Activated CD4-positive, alpha-beta memory T cell treated with anti-CD3 and anti-CD28 coated beads for 36 hours (primary cell): Measurements from ENCODE around the gene MLNR. TPM values are rescaled to one million over a fixed set of nuclear protein-coding genes. Genes with fewer than 3 reads are reported as not detected.
A peak's percentile ranks its signal among the peaks of the same experiment; 100 is the strongest.

ENCODE experiments used
- CTCF ChIA-PET: fragments of 350-600 bp; sonication (Branson Sonifier 250); formaldehyde crosslinking; loops from one replicate; lab custom pipeline; 2021; ENCODE audit warnings: antibody characterized with exemption, inconsistent platforms; lab: Charles Lee
- POLR2A ChIA-PET: fragments of 350-600 bp; sonication (Branson Sonifier 250); formaldehyde crosslinking; loops from one replicate; lab custom pipeline; 2021; ENCODE audit warnings: antibody characterized with exemption; lab: Charles Lee
- DNase-seq: peaks from one replicate; pipeline ENCODE4 v3.0.0-alpha.2; 2020
- H3K27ac Mint-ChIP-seq: one replicate; pipeline ENCODE4 v1.8.0; 2021; ENCODE audit warnings: mixed read lengths
- H3K27me3 Mint-ChIP-seq: one replicate; pipeline ENCODE4 v1.8.0; 2021; ENCODE audit warnings: mixed read lengths
- H3K36me3 Mint-ChIP-seq: one replicate; pipeline ENCODE4 v1.8.0; 2021; ENCODE audit warnings: mixed read lengths
- H3K4me1 Mint-ChIP-seq: one replicate; pipeline ENCODE4 v1.8.0; 2021; ENCODE audit warnings: low read depth, mixed read lengths
- H3K4me3 Mint-ChIP-seq: one replicate; pipeline ENCODE4 v1.8.0; 2021; ENCODE audit warnings: mild to moderate bottlenecking, mixed read lengths
- H3K9me3 Mint-ChIP-seq: one replicate; pipeline ENCODE4 v1.8.0; 2021; ENCODE audit warnings: mixed read lengths
- intact Hi-C: fragments of 100-400 bp; cut with micrococcal nuclease; formaldehyde crosslinking; loops from one replicate; pipeline ENCODE4 v1.15.1; 2023
- total RNA-seq, 2 experiments: library from RNA; stranded (reverse); gene quantifications; one replicate each; pipeline ENCODE4 v1.2.3, GENCODE V29; 2021

MLNR gene
- total RNA-seq, 2 experiments from 2014 or later: not detected

GRCh38 chr13:49213997-49214916 lies 5.9 kb upstream of the MLNR start:
- POLR2A ChIA-PET: no interaction called here
- peaks cover 21% of the 10 kb centered on the region for H3K27me3 Mint-ChIP-seq

DNA sequence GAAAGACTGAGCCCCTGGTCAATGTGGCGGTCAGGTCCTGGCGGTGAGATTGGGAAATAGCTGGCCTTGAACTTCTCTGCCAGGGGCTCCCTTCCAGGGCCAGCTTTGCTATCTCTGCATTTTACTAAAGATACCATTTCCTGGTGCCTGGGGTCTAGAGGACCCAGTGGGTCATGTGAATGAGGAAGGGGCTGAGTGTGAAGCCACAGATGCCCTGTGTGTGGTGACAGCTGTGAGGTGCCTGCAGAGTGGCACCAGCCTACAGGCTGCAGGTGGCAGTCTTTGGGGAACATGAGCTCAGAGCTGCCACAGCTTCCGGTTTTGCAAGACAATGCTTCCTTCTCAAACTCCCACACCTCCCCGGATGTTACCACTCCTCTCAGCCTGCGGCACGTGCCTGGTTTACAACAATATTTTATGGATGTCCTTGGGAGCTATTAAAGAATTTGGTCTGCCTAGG lies 5.2 kb upstream of the MLNR start:
- Mint-ChIP-seq H3K27ac (no peak overlapping the region), H3K36me3 (peaks cover 4% of the 10 kb centered on the region), H3K27me3 (peaks cover 26% of the 10 kb centered on the region), H3K9me3 (no peaks in the 10 kb centered on the region), H3K4me1 (peaks cover 14% of the 10 kb centered on the region), H3K4me3 (no peak overlapping the region)
- intact Hi-C loops: loop anchor here (2.0 kb wide), 1 partner anchor 66 kb away; no protein-coding TSS in a partner anchor
- ChIA-PET POLR2A (interaction anchor here (0.5 to 0.6 kb wide), 2 partner anchors 239 to 674 kb away, joined by 3 to 4 read pairs; partner anchors contain the start of gene FNDC3A), CTCF (interaction anchor here (0.5 to 1.8 kb wide), 10 partner anchors 11 to 394 kb away, joined by 3 to 14 read pairs (median 4); partner anchors contain the start of gene CDADC1)
- DNase-seq: peak; percentile 59

More at GRCh38 chr13:49213997-49214916, 5.9 kb upstream of the MLNR start:
- H3K27ac Mint-ChIP-seq: no peak overlapping the region
- no peak overlapping the region for H3K4me3 Mint-ChIP-seq
- CTCF ChIA-PET: interaction anchor here (0.5 to 1.8 kb wide), 9 partner anchors 10 to 395 kb away, joined by 3 to 14 read pairs (median 3); partner anchors contain the start of gene CDADC1
- H3K36me3 Mint-ChIP-seq: peaks cover 7% of the 10 kb centered on the region
- no peaks in the 10 kb centered on the region for H3K9me3 Mint-ChIP-seq
- intact Hi-C loops: loop anchor here (2.0 kb wide), 1 partner anchor 67 kb away; no protein-coding TSS in a partner anchor
- peaks cover 12% of the 10 kb centered on the region for H3K4me1 Mint-ChIP-seq
- no peak for DNase-seq

DNA sequence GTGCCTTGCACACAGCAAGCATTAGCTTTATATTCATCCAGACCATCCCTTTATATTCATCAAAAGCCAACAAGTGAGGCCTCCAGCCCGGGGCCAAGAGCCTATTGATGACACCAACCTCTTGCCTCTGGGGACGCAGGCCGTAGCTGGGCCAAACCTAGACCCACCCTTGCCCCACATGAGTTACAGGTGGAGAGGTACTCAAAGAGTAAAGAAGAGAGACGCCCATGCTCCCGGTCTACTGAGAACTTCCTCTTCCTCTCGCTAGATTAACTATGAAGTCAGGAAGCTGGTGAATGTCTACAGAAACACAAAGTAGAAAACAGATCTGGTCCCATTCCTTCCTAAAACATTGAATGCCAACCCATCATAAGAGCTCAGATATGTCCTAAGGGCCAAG lies 3.8 kb upstream of the MLNR start:
- CTCF ChIA-PET: interaction anchor here (2.2 kb wide), 1 partner anchor 65 kb away, joined by 5 read pairs; no protein-coding TSS in a partner anchor
- no peak for DNase-seq
- POLR2A ChIA-PET: no interaction called here
- intact Hi-C loops: no loop called here
- H3K27ac Mint-ChIP-seq: no peak overlapping the region
- peaks cover 2% of the 10 kb centered on the region for H3K36me3 Mint-ChIP-seq
- no peaks in the 10 kb centered on the region for H3K9me3 Mint-ChIP-seq
- H3K4me1 Mint-ChIP-seq: peaks cover 16% of the 10 kb centered on the region
- H3K4me3 Mint-ChIP-seq: no peak overlapping the region
- H3K27me3 Mint-ChIP-seq: peaks cover 33% of the 10 kb centered on the region

DNA sequence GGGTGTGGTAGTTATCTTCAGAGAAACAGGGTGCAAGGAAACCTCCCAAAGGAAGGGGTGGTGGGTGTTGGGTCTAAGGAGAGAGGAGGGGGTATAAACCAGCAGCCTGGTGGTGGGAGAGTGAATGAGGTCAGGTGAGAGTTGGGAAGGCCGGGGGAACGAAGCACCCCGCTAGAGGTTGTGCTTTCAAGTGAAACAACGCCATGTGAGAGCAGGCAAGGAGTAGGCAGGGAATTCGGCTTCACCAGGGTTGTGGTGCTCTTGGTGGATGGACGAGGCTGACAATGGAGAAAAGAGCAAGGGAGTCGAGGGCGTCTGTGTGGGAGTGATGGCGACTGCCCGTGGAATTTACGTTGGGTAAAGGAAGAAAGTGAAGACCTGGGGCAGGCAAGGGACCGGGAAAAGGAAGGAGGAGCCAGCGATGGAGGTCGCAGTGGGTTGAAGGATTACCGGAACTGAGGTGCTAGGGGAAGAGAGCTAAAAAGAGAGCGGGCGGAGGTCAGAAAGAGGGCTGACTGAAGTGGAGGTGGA lies 2.1 kb upstream of the MLNR start:
- peaks cover 46% of the 10 kb centered on the region for H3K27me3 Mint-ChIP-seq
- no peak for DNase-seq
- peaks cover 2% of the 10 kb centered on the region for H3K36me3 Mint-ChIP-seq
- peaks cover 16% of the 10 kb centered on the region for H3K4me1 Mint-ChIP-seq
- H3K27ac Mint-ChIP-seq: no peak overlapping the region
- H3K4me3 Mint-ChIP-seq: no peak overlapping the region
- intact Hi-C loops: no loop called here
- POLR2A ChIA-PET: no interaction called here
- CTCF ChIA-PET: interaction anchor here (2.2 kb wide), 1 partner anchor 63 kb away, joined by 5 read pairs; no protein-coding TSS in a partner anchor
- no peaks in the 10 kb centered on the region for H3K9me3 Mint-ChIP-seq

- Mint-ChIP-seq H3K36me3 (peaks cover 2% of the 10 kb centered on the region), H3K9me3 (no peaks in the 10 kb centered on the region), H3K27me3 (peaks cover 48% of the 10 kb centered on the region), H3K27ac (no peak overlapping the region), H3K4me1 (peaks cover 16% of the 10 kb centered on the region), H3K4me3 (no peak overlapping the region)
- ChIA-PET POLR2A (no interaction called here), CTCF (interaction anchor here (2.0 kb wide), 1 partner anchor 21 kb away, joined by 5 read pairs; no protein-coding TSS in a partner anchor)
- no peak for DNase-seq
- intact Hi-C loops: no loop called here
Observed at GRCh38 chr13:49218493-49219051, 1.6 kb upstream of the MLNR start.

- H3K4me1 Mint-ChIP-seq: peaks cover 12% of the 10 kb centered on the region
- H3K27ac Mint-ChIP-seq: no peak overlapping the region
- H3K4me3 Mint-ChIP-seq: peak overlapping the region; percentile 46
- intact Hi-C loops: no loop called here
- H3K27me3 Mint-ChIP-seq: peaks cover 52% of the 10 kb centered on the region
- CTCF ChIA-PET: interaction anchor here (0.7 to 2.0 kb wide), 2 partner anchors 20 to 190 kb away, joined by 3 to 5 read pairs; no protein-coding TSS in a partner anchor
- no peaks in the 10 kb centered on the region for H3K9me3 Mint-ChIP-seq
- POLR2A ChIA-PET: no interaction called here
- H3K36me3 Mint-ChIP-seq: peaks cover 2% of the 10 kb centered on the region
- DNase-seq: no peak
Observed at GRCh38 chr13:49219647-49220035, 497 bp upstream of the MLNR start.

- CTCF ChIA-PET: interaction anchor here (0.8 kb wide), 1 partner anchor 60 kb away, joined by 3 read pairs; no protein-coding TSS in a partner anchor
- no peaks in the 10 kb centered on the region for H3K9me3 Mint-ChIP-seq
- DNase-seq: peak; percentile 46
Observed at GRCh38 chr13:49220856-49221589, 885 bp downstream of the MLNR start.

DNA sequence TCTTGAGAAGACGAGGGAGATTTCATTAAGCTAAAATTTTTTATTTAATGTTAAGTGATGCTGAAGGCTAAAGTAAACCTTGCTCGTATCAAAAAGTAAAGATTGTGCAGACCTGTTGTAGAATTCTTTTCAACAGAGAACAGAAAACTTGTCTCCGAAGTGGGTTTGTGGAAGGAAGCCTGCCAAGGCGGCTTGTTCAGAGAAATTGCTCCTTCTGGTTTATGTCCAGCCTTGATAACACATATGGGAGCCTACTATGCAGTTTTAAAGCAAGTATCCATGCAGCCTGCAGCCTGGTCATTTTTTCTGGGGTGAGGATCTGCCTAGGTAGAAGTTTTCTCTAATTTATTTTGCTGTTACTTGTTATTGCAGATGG lies 1.4 kb downstream of the MLNR start:
- Mint-ChIP-seq H3K36me3 (no peaks in the 10 kb centered on the region), H3K9me3 (no peaks in the 10 kb centered on the region), H3K4me1 (peaks cover 4% of the 10 kb centered on the region), H3K27ac (no peak overlapping the region), H3K27me3 (peaks cover 54% of the 10 kb centered on the region), H3K4me3 (no peak overlapping the region)
- intact Hi-C loops: no loop called here
- ChIA-PET CTCF (interaction anchor here (0.8 kb wide), 1 partner anchor 59 kb away, joined by 3 read pairs; no protein-coding TSS in a partner anchor), POLR2A (interaction anchor here (0.8 kb wide), 1 partner anchor 26 kb away, joined by 3 read pairs; the partner anchor contains the start of gene CDADC1)
- DNase-seq: no peak

More at GRCh38 chr13:49220856-49221589, 885 bp downstream of the MLNR start:
- peaks cover 54% of the 10 kb centered on the region for H3K27me3 Mint-ChIP-seq
- intact Hi-C loops: no loop called here
- peaks cover under 1% of the 10 kb centered on the region for H3K36me3 Mint-ChIP-seq
- H3K27ac Mint-ChIP-seq: no peak overlapping the region
- H3K4me3 Mint-ChIP-seq: peak overlapping the region; percentile 52
- H3K4me1 Mint-ChIP-seq: peaks cover 4% of the 10 kb centered on the region
- POLR2A ChIA-PET: interaction anchor here (0.8 kb wide), 1 partner anchor 27 kb away, joined by 3 read pairs; the partner anchor contains the start of gene CDADC1

DNA sequence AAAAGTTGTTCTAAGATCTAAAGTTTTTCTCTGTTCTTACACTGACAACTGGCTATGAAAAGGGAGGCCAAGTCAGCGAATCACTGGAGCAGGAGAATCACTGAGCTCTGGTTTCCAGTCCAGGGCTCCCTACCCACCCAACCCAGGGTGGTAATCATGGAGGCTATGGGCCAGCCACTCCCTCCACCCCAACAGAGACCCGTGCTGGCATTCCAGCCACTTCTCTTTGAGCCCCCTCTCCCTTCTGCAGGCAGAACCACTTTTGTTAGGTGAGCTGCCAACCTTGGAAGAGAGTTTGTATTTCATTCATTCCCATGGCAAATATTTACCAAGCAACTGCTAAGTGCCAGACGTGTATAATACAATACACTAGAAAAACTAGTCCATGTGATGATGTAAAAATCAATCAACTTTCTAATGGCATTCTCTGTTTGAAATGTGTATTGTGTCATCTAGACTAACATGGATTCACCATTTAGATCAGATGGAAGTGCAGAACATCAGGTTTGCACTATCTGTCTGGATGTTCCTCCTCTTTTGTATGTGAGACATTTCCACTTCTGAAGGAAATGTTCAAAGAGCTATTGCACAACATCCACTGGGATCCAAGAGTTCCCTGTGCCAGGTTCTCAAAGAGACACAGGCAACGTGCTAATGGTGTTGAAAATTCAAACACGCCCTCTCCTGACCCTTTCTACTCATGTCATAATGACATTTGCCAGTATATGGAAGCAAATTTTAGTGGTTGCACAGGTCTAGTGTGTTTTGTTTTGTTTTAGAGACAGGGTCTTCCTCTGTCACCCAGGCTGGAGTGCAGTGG lies 5.3 kb downstream of the MLNR start:
- Mint-ChIP-seq H3K36me3 (no peaks in the 10 kb centered on the region), H3K9me3 (no peaks in the 10 kb centered on the region), H3K4me1 (peaks cover 2% of the 10 kb centered on the region), H3K4me3 (no peak overlapping the region), H3K27me3 (peaks cover 26% of the 10 kb centered on the region), H3K27ac (no peak overlapping the region)
- ChIA-PET CTCF (interaction anchor here (0.6 kb wide), 1 partner anchor 56 kb away, joined by 3 read pairs; no protein-coding TSS in a partner anchor), POLR2A (no interaction called here)
- no peak for DNase-seq
- intact Hi-C loops: no loop called here

- CTCF ChIA-PET: no interaction called here
- H3K27me3 Mint-ChIP-seq: peaks cover 18% of the 10 kb centered on the region
- no peak overlapping the region for H3K27ac Mint-ChIP-seq
- H3K4me3 Mint-ChIP-seq: no peak overlapping the region
- intact Hi-C loops: no loop called here
- H3K9me3 Mint-ChIP-seq: no peaks in the 10 kb centered on the region
- POLR2A ChIA-PET: interaction anchor here (1.0 kb wide), 1 partner anchor 17 kb away, joined by 3 read pairs; no protein-coding TSS in a partner anchor
- DNase-seq: no peak
- no peaks in the 10 kb centered on the region for H3K4me1 Mint-ChIP-seq
- no peaks in the 10 kb centered on the region for H3K36me3 Mint-ChIP-seq
Observed at GRCh38 chr13:49226613-49227012, 6.5 kb downstream of the MLNR start.
